Neural progenitor cell (in vitro differentiated cells): Measurements from ENCODE around the gene SORBS2. TPM values are rescaled to one million over a fixed set of nuclear protein-coding genes. Genes with fewer than 3 reads are reported as not detected.
"Not testable (repeated sequence)": the region's sequence is repeated elsewhere in the genome, so short reads cannot be mapped to it uniquely, and the experiment has no call there.

Experiments
- DNase-seq: peaks from one replicate; pipeline ENCODE4 v3.0.0-alpha.2; 2016; ENCODE audit warnings: low spot score
- H2AFZ ChIP-seq: fragments of 200-600 bp; sonication (generic); replicated peaks from 2 replicates; pipeline ENCODE4 v1.6.1; 2016; ENCODE audit warnings: antibody characterized with exemption
- H3F3A ChIP-seq: fragments of 200-600 bp; sonication (generic); 2 replicates; pipeline ENCODE4 v1.6.1; 2016; ENCODE audit warnings: antibody characterized with exemption, low read depth
- H3K27ac ChIP-seq: fragments of 200-600 bp; sonication (generic); 2 replicates; pipeline ENCODE4 v1.5.1; 2016; ENCODE audit warnings: mild to moderate bottlenecking
- H3K27me3 ChIP-seq: fragments of 200-600 bp; sonication (generic); 2 replicates; pipeline ENCODE4 v1.6.1; 2016; ENCODE audit warnings: mild to moderate bottlenecking, moderate library complexity
- H3K36me3 ChIP-seq: fragments of 200-600 bp; sonication (generic); 2 replicates; pipeline ENCODE4 v1.5.1; 2016
- H3K4me1 ChIP-seq: fragments of 200-600 bp; sonication (generic); 2 replicates; pipeline ENCODE4 v1.6.1; 2016; ENCODE audit warnings: mixed run types
- H3K4me2 ChIP-seq: fragments of 200-600 bp; sonication (generic); 2 replicates; pipeline ENCODE4 v1.6.1; 2016
- H3K4me3 ChIP-seq: fragments of 200-600 bp; sonication (generic); 2 replicates; pipeline ENCODE4 v1.5.1; 2016
- H3K79me2 ChIP-seq: fragments of 200-600 bp; sonication (generic); 2 replicates; pipeline ENCODE4 v1.6.1; 2016; ENCODE audit warnings: low read depth
- H3K9ac ChIP-seq: fragments of 200-600 bp; sonication (generic); 2 replicates; pipeline ENCODE4 v1.6.1; 2016
- H3K9me3 ChIP-seq: fragments of 200-600 bp; sonication (generic); 2 replicates; pipeline ENCODE4 v1.5.1; 2016; ENCODE audit warnings: low read depth
- H4K20me1 ChIP-seq: fragments of 200-600 bp; sonication (generic); 2 replicates; pipeline ENCODE4 v1.6.1; 2016; ENCODE audit warnings: low read depth
- H3K27ac Mint-ChIP-seq: 3 replicates; pipeline ENCODE4 v1.8.0; 2021; ENCODE audit warnings: mixed read lengths
- H3K27me3 Mint-ChIP-seq: 2 replicates; pipeline ENCODE4 v1.8.0; 2022; ENCODE audit warnings: low read depth, mild to moderate bottlenecking, inconsistent platforms, moderate library complexity, mixed read lengths; ENCODE audit not compliant: insufficient read depth
- H3K36me3 Mint-ChIP-seq: 3 replicates; pipeline ENCODE4 v1.8.0; 2021; ENCODE audit warnings: mixed read lengths
- H3K4me1 Mint-ChIP-seq: 3 replicates; pipeline ENCODE4 v1.8.0; 2021; ENCODE audit warnings: mixed read lengths
- H3K4me3 Mint-ChIP-seq: 3 replicates; pipeline ENCODE4 v1.8.0; 2021; ENCODE audit warnings: mild to moderate bottlenecking, moderate library complexity, mixed read lengths
- H3K9me3 Mint-ChIP-seq: 3 replicates; pipeline ENCODE4 v1.8.0; 2020; ENCODE audit warnings: mixed read lengths
- CTCF ChIP-seq: fragments of 200-600 bp; sonication (generic); IDR thresholded peaks from 2 replicates; pipeline ENCODE4 v1.5.1; 2017; ENCODE audit warnings: antibody characterized with exemption, mild to moderate bottlenecking
- EZH2 ChIP-seq: fragments of 200-600 bp; sonication (generic); IDR thresholded peaks from 2 replicates; pipeline ENCODE4 v1.6.1; 2017; ENCODE audit warnings: antibody characterized with exemption, mild to moderate bottlenecking, moderate library complexity
- EZH2phosphoT487 ChIP-seq: fragments of 200-600 bp; sonication (generic); IDR thresholded peaks from 2 replicates; pipeline ENCODE4 v1.6.1; 2017; ENCODE audit warnings: antibody characterized with exemption
- total RNA-seq: library from RNA; depleted of rRNA; stranded (reverse); fragments of >200 nt; gene quantifications from 2 replicates; pipeline ENCODE4 v1.2.3, GENCODE V29; 2015; ENCODE audit warnings: low replicate concordance

The SORBS2 gene
- total RNA-seq, 1 donor from 2014 or later: 15.7 TPM

GRCh38 chr4:185710487-185710995, 101.5 kb downstream of the SORBS2 start:
- H3K27ac ChIP-seq: no peak overlapping the region
- H3K27me3 Mint-ChIP-seq: no peaks in the 10 kb centered on the region
- H3K4me1 Mint-ChIP-seq: peaks cover 11% of the 10 kb centered on the region
- H3K4me1 ChIP-seq: no peaks in the 10 kb centered on the region
- H3F3A ChIP-seq: no peaks in the 10 kb centered on the region
- no peak overlapping the region for H3K4me3 Mint-ChIP-seq
- H3K4me2 ChIP-seq: no peak overlapping the region
- no peak overlapping the region for H2AFZ ChIP-seq
- H4K20me1 ChIP-seq: no peaks in the 10 kb centered on the region
- H3K9me3 ChIP-seq: peaks cover 4% of the 10 kb centered on the region
- DNase-seq: no peak
- no peaks in the 10 kb centered on the region for H3K36me3 ChIP-seq
- peaks cover 9% of the 10 kb centered on the region for H3K9me3 Mint-ChIP-seq
- no peak overlapping the region for H3K4me3 ChIP-seq
- H3K27ac Mint-ChIP-seq: no peak overlapping the region
- H3K27me3 ChIP-seq: no peaks in the 10 kb centered on the region
- H3K9ac ChIP-seq: no peak overlapping the region
- H3K79me2 ChIP-seq: no peaks in the 10 kb centered on the region
- peaks cover 14% of the 10 kb centered on the region for H3K36me3 Mint-ChIP-seq
- no peak for TF ChIP-seq EZH2phosphoT487
- TF ChIP-seq CTCF: no peak
- no peak for TF ChIP-seq EZH2

GRCh38 chr4:185709802-185710486, 102.0 kb downstream of the SORBS2 start:
- H3K27me3 Mint-ChIP-seq: no peaks in the 10 kb centered on the region
- Histone ChIP-seq H3K79me2 (no peaks in the 10 kb centered on the region), H3K27ac (no peak overlapping the region), H4K20me1 (no peaks in the 10 kb centered on the region), H3K4me3 (no peak overlapping the region), H3K4me2 (no peak overlapping the region), H3K9ac (no peak overlapping the region), H3K9me3 (peaks cover 4% of the 10 kb centered on the region), H2AFZ (no peak overlapping the region), H3K36me3 (no peaks in the 10 kb centered on the region), H3K4me1 (no peaks in the 10 kb centered on the region), H3K27me3 (no peaks in the 10 kb centered on the region), H3F3A (no peaks in the 10 kb centered on the region)
- peaks cover 11% of the 10 kb centered on the region for H3K4me1 Mint-ChIP-seq
- TF ChIP-seq EZH2phosphoT487 (no peak), EZH2 (no peak), CTCF (no peak)
- H3K4me3 Mint-ChIP-seq: no peak overlapping the region
- no peak for DNase-seq
- peaks cover 11% of the 10 kb centered on the region for H3K9me3 Mint-ChIP-seq
- peaks cover 14% of the 10 kb centered on the region for H3K36me3 Mint-ChIP-seq
- no peak overlapping the region for H3K27ac Mint-ChIP-seq

- Histone ChIP-seq H3F3A (no peaks in the 10 kb centered on the region), H4K20me1 (no peaks in the 10 kb centered on the region), H3K79me2 (no peaks in the 10 kb centered on the region), H3K4me2 (no peak overlapping the region), H3K9ac (no peak overlapping the region), H3K4me3 (no peak overlapping the region), H3K9me3 (peaks cover 4% of the 10 kb centered on the region), H3K27me3 (no peaks in the 10 kb centered on the region), H3K27ac (no peak overlapping the region), H2AFZ (no peak overlapping the region), H3K36me3 (no peaks in the 10 kb centered on the region), H3K4me1 (no peaks in the 10 kb centered on the region)
- Mint-ChIP-seq H3K36me3 (peaks cover 17% of the 10 kb centered on the region), H3K27ac (no peak overlapping the region), H3K4me3 (no peak overlapping the region), H3K27me3 (no peaks in the 10 kb centered on the region), H3K4me1 (peaks cover 11% of the 10 kb centered on the region), H3K9me3 (peaks cover 15% of the 10 kb centered on the region)
- TF ChIP-seq EZH2: no peak
- no peak for TF ChIP-seq EZH2phosphoT487
- TF ChIP-seq CTCF: no peak
- DNase-seq: no peak
Observed at GRCh38 chr4:185708348-185708747, 103.6 kb downstream of the SORBS2 start.

- not testable (repeated sequence) for H3K9ac ChIP-seq, H3K4me3 ChIP-seq, H4K20me1 ChIP-seq, H3K4me1 ChIP-seq, H3K27ac ChIP-seq, DNase-seq, H3K4me1 Mint-ChIP-seq, H3K36me3 ChIP-seq, H3K4me3 Mint-ChIP-seq, H3K27me3 Mint-ChIP-seq, H3K79me2 ChIP-seq, H2AFZ ChIP-seq, H3K9me3 ChIP-seq, H3F3A ChIP-seq, H3K4me2 ChIP-seq, H3K27me3 ChIP-seq
- H3K27ac Mint-ChIP-seq: peak overlapping the region; percentile 34
- peaks cover 17% of the 10 kb centered on the region for H3K36me3 Mint-ChIP-seq
- H3K9me3 Mint-ChIP-seq: peaks cover 15% of the 10 kb centered on the region
Observed at GRCh38 chr4:185707622-185708021, 104.4 kb downstream of the SORBS2 start.
